Upper lobe of left lung (tissue), 6 donors: Measurements from ENCODE around the gene TUBGCP6. TPM values are rescaled to one million over a fixed set of nuclear protein-coding genes. Genes with fewer than 3 reads are reported as not detected.

Source experiments
- ATAC-seq, 2 donors: fragments of 200-7000 bp; cut with Tn5 transposase; one replicate each; pipeline ENCODE4 v1.9.1; 2022; ENCODE audit warnings: mild to moderate bottlenecking in 2 of 2, moderate library complexity in 2 of 2; ENCODE audit not compliant: low FRiP score in 2 of 2
- DNase-seq, 2 donors: peaks; one replicate each; pipeline ENCODE4 v3.0.0-alpha.2; 2019 to 2020
- H3K27ac ChIP-seq, 4 donors: fragments of 200-600 bp; sonication (generic); one replicate each; pipeline ENCODE4 v1.5.1; 2016 to 2019
- H3K27me3 ChIP-seq, 4 donors: fragments of 200-600 bp; sonication (generic); one replicate each; pipeline ENCODE4 v1.5.1; 2017 to 2019
- H3K36me3 ChIP-seq, 4 donors: fragments of 200-600 bp; sonication (generic); one replicate each; pipeline ENCODE4 v1.5.1; 2016 to 2019
- H3K4me1 ChIP-seq, 4 donors: fragments of 200-600 bp; sonication (generic); one replicate each; pipeline ENCODE4 v1.5.1; 2018 to 2019
- H3K4me3 ChIP-seq, 4 donors: fragments of 200-600 bp; sonication (generic); one replicate each; pipeline ENCODE4 v1.5.1; 2017 to 2019; ENCODE audit warnings: mild to moderate bottlenecking in 2 of 4, moderate library complexity in 1 of 4
- H3K9me3 ChIP-seq, 4 donors: fragments of 200-600 bp; sonication (generic); one replicate each; pipeline ENCODE4 v1.5.1; 2018 to 2019
- CTCF ChIP-seq, 6 experiments: fragments of 450-650 bp in 4 of 6; fragments of 200-600 bp in 2 of 6; sonication (generic) in 2 of 6; IDR thresholded peaks; one replicate each; pipeline ENCODE4 v1.5.1; 2016 to 2019; ENCODE audit warnings: antibody characterized with exemption in 6 of 6
- EP300 ChIP-seq, 4 donors: sonication (generic); formaldehyde crosslinking; IDR thresholded peaks; one replicate each; pipeline ENCODE4 v1.5.1; 2017; ENCODE audit warnings: antibody characterized with exemption in 4 of 4, control low read depth in 2 of 4
- POLR2A ChIP-seq, 4 donors: fragments of 450-650 bp; IDR thresholded peaks; one replicate each; pipeline ENCODE4 v1.5.1; 2016 to 2017; ENCODE audit warnings: antibody characterized with exemption in 4 of 4, mild to moderate bottlenecking in 2 of 4
- POLR2AphosphoS5 ChIP-seq, 2 donors: sonication (generic); formaldehyde crosslinking; IDR thresholded peaks; one replicate each; pipeline ENCODE4 v1.5.1; 2017; ENCODE audit warnings: antibody characterized with exemption in 2 of 2
- WGBS, 2 donors: methylation state at CpG; one replicate each; pipeline ENCODE4 v1.1.5; 2017 to 2018; 5-methylcytosine and 5-hydroxymethylcytosine counted together
- total RNA-seq, 6 donors: library from RNA; depleted of rRNA in 4 of 6; stranded (reverse); fragments of >200 nt in 4 of 6; gene quantifications; one replicate each; pipeline versions ENCODE4 v1.1.0 to v1.2.1, GENCODE V29; 2016 to 2021
- donor health status: DM: no; HTN: no; CAD: no; lungs with moderate emphysema.
- donor health status: DM: no; HTN: yes; CAD: no; lungs with severe emphysema.

The TUBGCP6 gene
- total RNA-seq, 6 donors from 2014 or later = 43.2 to 216 (median 52.4) TPM

GRCh38 chr22:50222508-50222907 is 22.3 kb downstream of the TUBGCP6 start:
- peak; percentile 14 to 69 for DNase-seq
- H3K36me3 ChIP-seq = peaks cover 32 to 100% (median 83%) of the 10 kb centered on the region in 4 donors

GRCh38 chr22:50221410-50222300 is 23.2 kb downstream of the TUBGCP6 start:
- peaks cover 41 to 100% (median 86%) of the 10 kb centered on the region in 4 donors for H3K36me3 ChIP-seq
- no peak overlapping the region for H3K27ac ChIP-seq
- H3K27me3 ChIP-seq = no peaks in the 10 kb centered on the region
- H3K4me3 ChIP-seq = no peak overlapping the region
- WGBS, 2 donors = 90 to 94% methylated on average over 2 to 18 of the region's 19 CpGs
- ATAC-seq (no peak), DNase-seq (peak; percentile 20 to 62)
- H3K4me1 ChIP-seq = peaks cover 0 to 4% (median 2%) of the 10 kb centered on the region in 4 donors
- no peaks in the 10 kb centered on the region for H3K9me3 ChIP-seq
- TF ChIP-seq POLR2A (IDR thresholded peaks at IDR 0.05) = no peak
- no peak for TF ChIP-seq POLR2AphosphoS5 (IDR thresholded peaks at IDR 0.05)
- TF ChIP-seq EP300 (IDR thresholded peaks at IDR 0.05) = no peak
- no peak for TF ChIP-seq CTCF (IDR thresholded peaks at IDR 0.05)

More at GRCh38 chr22:50222508-50222907, 22.3 kb downstream of the TUBGCP6 start:
- no peak for ATAC-seq
- Histone ChIP-seq H3K27ac (no peak overlapping the region), H3K27me3 (no peaks in the 10 kb centered on the region), H3K4me3 (no peak overlapping the region), H3K9me3 (no peaks in the 10 kb centered on the region), H3K4me1 (peaks cover 0 to 4% (median 2%) of the 10 kb centered on the region in 4 donors)
- 93% methylated on average over 4 to 8 of the region's 8 CpGs for WGBS, 2 donors
- TF ChIP-seq POLR2AphosphoS5 (IDR thresholded peaks at IDR 0.05) = no peak
- TF ChIP-seq EP300 (IDR thresholded peaks at IDR 0.05) = no peak
- TF ChIP-seq CTCF (IDR thresholded peaks at IDR 0.05) = no peak
- no peak for TF ChIP-seq POLR2A (IDR thresholded peaks at IDR 0.05)

- peak; percentile 20 to 56 for DNase-seq
- H3K36me3 ChIP-seq = peaks cover 44 to 100% (median 86%) of the 10 kb centered on the region in 4 donors
Measured at GRCh38 chr22:50220603-50221409, 24.0 kb downstream of the TUBGCP6 start.

More at GRCh38 chr22:50220603-50221409, 24.0 kb downstream of the TUBGCP6 start:
- Histone ChIP-seq H3K9me3 (no peaks in the 10 kb centered on the region), H3K27me3 (no peaks in the 10 kb centered on the region), H3K27ac (no peak overlapping the region), H3K4me1 (peaks cover 0 to 4% (median 2%) of the 10 kb centered on the region in 4 donors), H3K4me3 (no peak overlapping the region)
- ATAC-seq = no peak
- TF ChIP-seq CTCF (IDR thresholded peaks at IDR 0.05) (no peak), POLR2AphosphoS5 (IDR thresholded peaks at IDR 0.05) (no peak), POLR2A (IDR thresholded peaks at IDR 0.05) (no peak), EP300 (IDR thresholded peaks at IDR 0.05) (no peak)
- 90 to 95% methylated on average over 14 to 45 of the region's 45 CpGs for WGBS, 2 donors
